Panc1 (cell line): ENCODE data around the gene STARD5. TPM values are rescaled to one million over a fixed set of nuclear protein-coding genes. Genes with fewer than 3 reads are reported as not detected.

Experiments
- ATAC-seq: fragments of 200-7000 bp; cut with Tn5 transposase; 2 replicates; pipeline ENCODE4 v1.9.1; 2020; ENCODE audit warnings: mild to moderate bottlenecking, moderate library complexity
- BruUV-seq: library from RNA; stranded (reverse); fragments of 400-500 nt; replicated peaks from 2 replicates; lab custom pipeline; 2021; lab: Mats Ljungman, UMichigan
- CTCF ChIA-PET: fragments of 300-600 bp; sonication (Branson Sonifier 250); formaldehyde crosslinking; loops from one replicate; lab custom pipeline; 2022; ENCODE audit warnings: antibody characterized with exemption; lab: Charles Lee
- POLR2A ChIA-PET: fragments of 300-600 bp; sonication (Branson Sonifier 250); formaldehyde crosslinking; loops from one replicate; lab custom pipeline; 2022; ENCODE audit warnings: antibody characterized with exemption; lab: Charles Lee
- DNase-seq: peaks from one replicate; pipeline ENCODE4 v3.0.0-alpha.2; 2010; ENCODE audit warnings: low read depth, low spot score
- H3K27ac ChIP-seq: 2 replicates; pipeline ENCODE4 v1.5.1; 2011; ENCODE audit warnings: mild to moderate bottlenecking, low read length, inconsistent platforms
- H3K27me3 ChIP-seq: fragments of 200-500 bp; sonication (Bioruptor generic); 2 replicates; pipeline ENCODE4 v1.6.0; 2014; ENCODE audit warnings: low read length, inconsistent platforms; ENCODE audit not compliant: control insufficient read depth, insufficient read depth
- H3K36me3 ChIP-seq: fragments of 200-500 bp; sonication (Bioruptor generic); 2 replicates; pipeline ENCODE4 v1.5.1; 2014; ENCODE audit warnings: inconsistent platforms, mild to moderate bottlenecking, low read length, moderate library complexity; ENCODE audit not compliant: control insufficient read depth, insufficient read depth
- H3K4me1 ChIP-seq: 2 replicates; pipeline ENCODE4 v1.5.1; 2011; ENCODE audit warnings: inconsistent platforms, mild to moderate bottlenecking, low read length, moderate library complexity; ENCODE audit not compliant: control insufficient read depth, insufficient read depth
- H3K4me3 ChIP-seq, 2 experiments: 2 replicates each; pipeline ENCODE4 v1.5.1; 2011 to 2012; ENCODE audit warnings: low read depth in 2 of 2, low read length in 2 of 2, mild to moderate bottlenecking in 2 of 2, inconsistent platforms in 1 of 2, moderate library complexity in 1 of 2
- H3K9me3 ChIP-seq: fragments of 200-500 bp; sonication (Bioruptor generic); 2 replicates; pipeline ENCODE4 v1.5.1; 2014; ENCODE audit warnings: low read depth, mild to moderate bottlenecking, inconsistent platforms, low read length, moderate library complexity; ENCODE audit not compliant: control insufficient read depth, insufficient read depth
- CTCF ChIP-seq: fragments of 450-650 bp; IDR thresholded peaks from 2 replicates; pipeline ENCODE4 v1.5.1; 2017; ENCODE audit warnings: mild to moderate bottlenecking
- POLR2AphosphoS5 ChIP-seq: IDR thresholded peaks from 2 replicates; pipeline ENCODE4 v1.6.1; 2012; ENCODE audit warnings: mild to moderate bottlenecking, low read depth, low read length, moderate library complexity
- REST ChIP-seq, 2 experiments: IDR thresholded peaks; 2 replicates each; pipeline ENCODE4 v1.6.1; 2011 to 2012; ENCODE audit warnings: low read depth in 2 of 2, control low read depth in 1 of 2, low read length in 1 of 2, mild to moderate bottlenecking in 1 of 2, moderate library complexity in 1 of 2; ENCODE audit not compliant: insufficient read depth in 1 of 2
- SIN3A ChIP-seq: IDR thresholded peaks from 2 replicates; pipeline ENCODE4 v1.6.1; 2012; ENCODE audit warnings: low read depth, mild to moderate bottlenecking, low read length, moderate library complexity, borderline replicate concordance; ENCODE audit not compliant: insufficient read depth
- TCF7L2 ChIP-seq: IDR thresholded peaks from 2 replicates; pipeline ENCODE4 v1.6.1; 2011; ENCODE audit warnings: mild to moderate bottlenecking, low read depth, low read length, inconsistent platforms
- in situ Hi-C: cut with HindIII; loops from 2 replicates; pipeline ENCODE4 v1.10.0; 2016; ENCODE audit warnings: low sequenced_read_pairs, low pct_unique_long_range_greater_than_20kb
- intact Hi-C: fragments of 100-400 bp; cut with micrococcal nuclease; formaldehyde crosslinking; loops from one replicate; pipeline ENCODE4 v1.10.0; 2022; ENCODE audit not compliant: unreplicated experiment
- total RNA-seq: library from RNA; stranded (reverse); gene quantifications from one replicate; pipeline ENCODE4 v1.2.1, GENCODE V29; 2021; ENCODE audit not compliant: unreplicated experiment

STARD5 gene
- total RNA-seq, 1 experiment from 2014 or later, result 2.9 TPM

GRCh38 chr15:81274931-81275707, 48.8 kb downstream of the STARD5 start:
- Histone ChIP-seq H3K4me1 (no peaks in the 10 kb centered on the region), H3K4me3 (no peak overlapping the region), H3K27ac (no peak overlapping the region), H3K36me3 (no peaks in the 10 kb centered on the region), H3K27me3 (no peaks in the 10 kb centered on the region; the same call in 1 of the 2 replicates), H3K9me3 (no peaks in the 10 kb centered on the region)
- ChIA-PET POLR2A (no interaction called here), CTCF (interaction anchor here (0.6 to 2.2 kb wide), 4 partner anchors 9 to 219 kb away, joined by 3 to 5 read pairs (median 4); no protein-coding TSS in a partner anchor)
- intact Hi-C loops (loop anchor here (1.0 kb wide), 1 partner anchor 125 kb away; no protein-coding TSS in a partner anchor), in situ Hi-C loops (no loop called here)
- peak; percentile 55 for DNase-seq
- TF ChIP-seq TCF7L2 (no peak), CTCF (peak; percentile 77)
- BruUV-seq, result no TSS peak
- ATAC-seq, result peak; percentile 93

GRCh38 chr15:81274255-81274654, 49.7 kb downstream of the STARD5 start:
- H3K4me3 ChIP-seq, result no peak overlapping the region
- no peaks in the 10 kb centered on the region for H3K36me3 ChIP-seq
- CTCF ChIA-PET, result interaction anchor here (0.6 to 2.2 kb wide), 4 partner anchors 8 to 422 kb away, joined by 3 to 7 read pairs (median 4); no protein-coding TSS in a partner anchor
- TF ChIP-seq CTCF, result no peak
- no peak for TF ChIP-seq REST (IDR thresholded peaks at IDR 0.05; ENCODE audit: insufficient read depth in 1 of 2, low read depth in 2 of 2, low read length in 1 of 2)
- no peak for TF ChIP-seq POLR2AphosphoS5
- TF ChIP-seq SIN3A, result no peak
- TF ChIP-seq TCF7L2, result no peak
- intact Hi-C loops, result no loop called here
- no peak overlapping the region for H3K27ac ChIP-seq
- H3K27me3 ChIP-seq, result no peaks in the 10 kb centered on the region; the same call in 1 of the 2 replicates
- in situ Hi-C loops, result no loop called here
- no peak for DNase-seq
- ATAC-seq, result no peak
- POLR2A ChIA-PET, result no interaction called here
- no peaks in the 10 kb centered on the region for H3K9me3 ChIP-seq
- no peaks in the 10 kb centered on the region for H3K4me1 ChIP-seq
- BruUV-seq, result no TSS peak
